ENCODE results near the gene TRIM66. TPM values are rescaled to one million over a fixed set of nuclear protein-coding genes. Genes with fewer than 3 reads are reported as not detected.

Gene TRIM66
- total RNA-seq, 4 donors from 2014 or later, result 11.7 to 19.7 (median 14.3) TPM

- H3K4me3 ChIP-seq, result no peak overlapping the region
- no peaks in the 10 kb centered on the region for H3K36me3 ChIP-seq
- H3K4me1 ChIP-seq, result no peaks in the 10 kb centered on the region
- no peak for DNase-seq
- WGBS, 2 donors (ENCODE audit: low coverage in 1 of 2), result 100% methylated on average over 1 of the region's 1 CpG
- intact Hi-C loops (cut with DNase I; ENCODE audit: low total_unique reads), result no loop called here
- in situ Hi-C loops (cut with MboI; ENCODE audit: low pct_ligation_motif_present in 1 of 4, low pct_unique_long_range_greater_than_20kb in 1 of 4, low sequenced_read_pairs in 3 of 4), result loop anchor here in 2 of 4 donors (25.0 kb wide), 2 partner anchors 212 to 237 kb away; no protein-coding TSS in a partner anchor
- no peaks in the 10 kb centered on the region for H3K27me3 ChIP-seq
- H3K9me3 ChIP-seq, result peaks cover 0 to 6% of the 10 kb centered on the region in 2 donors
- TF ChIP-seq POLR2A (IDR thresholded peaks at IDR 0.05) (no peak), POLR2AphosphoS5 (IDR thresholded peaks at IDR 0.05) (no peak), EP300 (IDR thresholded peaks at IDR 0.05; ENCODE audit: low read depth) (no peak), CTCF (IDR thresholded peaks at IDR 0.05) (no peak)
- H3K27ac ChIP-seq, result no peak overlapping the region
Measured at GRCh38 chr11:8574798-8575197, 107.7 kb downstream of the TRIM66 start.

- H3K4me3 ChIP-seq, result no peak overlapping the region
- in situ Hi-C loops (cut with MboI; ENCODE audit: low pct_ligation_motif_present in 1 of 4, low pct_unique_long_range_greater_than_20kb in 1 of 4, low sequenced_read_pairs in 3 of 4) (loop anchor here in 2 of 4 donors (25.0 kb wide), 2 partner anchors 211 to 236 kb away; no protein-coding TSS in a partner anchor), intact Hi-C loops (cut with DNase I; ENCODE audit: low total_unique reads) (no loop called here)
- no peak overlapping the region for H3K27ac ChIP-seq
- DNase-seq, result no peak
- no peaks in the 10 kb centered on the region for H3K36me3 ChIP-seq
- H3K4me1 ChIP-seq, result no peaks in the 10 kb centered on the region
- WGBS, 2 donors (ENCODE audit: low coverage in 1 of 2), result 68% methylated on average over 1 of the region's 1 CpG; no CpG with 5 or more reads in 1 of the 2 donors
- H3K27me3 ChIP-seq, result no peaks in the 10 kb centered on the region
- H3K9me3 ChIP-seq, result peaks cover 0 to 6% of the 10 kb centered on the region in 2 donors
- TF ChIP-seq POLR2AphosphoS5 (IDR thresholded peaks at IDR 0.05) (no peak), POLR2A (IDR thresholded peaks at IDR 0.05) (no peak), EP300 (IDR thresholded peaks at IDR 0.05; ENCODE audit: low read depth) (no peak), CTCF (IDR thresholded peaks at IDR 0.05) (no peak)
Measured at GRCh38 chr11:8573777-8574176, 108.7 kb downstream of the TRIM66 start.

- no peaks in the 10 kb centered on the region for H3K9me3 ChIP-seq
- no peak for DNase-seq
- H3K36me3 ChIP-seq, result no peaks in the 10 kb centered on the region
- no peak overlapping the region for H3K4me3 ChIP-seq
- no peaks in the 10 kb centered on the region for H3K27me3 ChIP-seq
- no peaks in the 10 kb centered on the region for H3K4me1 ChIP-seq
- WGBS, 2 donors (ENCODE audit: low coverage in 1 of 2), result 53 to 67% methylated on average over 2 of the region's 2 CpGs
- TF ChIP-seq POLR2AphosphoS5 (IDR thresholded peaks at IDR 0.05) (no peak), EP300 (IDR thresholded peaks at IDR 0.05; ENCODE audit: low read depth) (no peak), POLR2A (IDR thresholded peaks at IDR 0.05) (no peak), CTCF (IDR thresholded peaks at IDR 0.05) (no peak)
- in situ Hi-C loops (cut with MboI; ENCODE audit: low pct_ligation_motif_present in 1 of 4, low pct_unique_long_range_greater_than_20kb in 1 of 4, low sequenced_read_pairs in 3 of 4), result loop anchor here (10.0 to 25.0 kb wide), 6 partner anchors 205 to 373 kb away; no protein-coding TSS in a partner anchor
- intact Hi-C loops (cut with DNase I; ENCODE audit: low total_unique reads), result loop anchor here (2.0 kb wide), 1 partner anchor 343 kb away; no protein-coding TSS in a partner anchor
- no peak overlapping the region for H3K27ac ChIP-seq
Measured at GRCh38 chr11:8567602-8568198, 114.8 kb downstream of the TRIM66 start.

- intact Hi-C loops (cut with DNase I; ENCODE audit: low total_unique reads), result loop anchor here (2.0 kb wide), 1 partner anchor 342 kb away; no protein-coding TSS in a partner anchor
- TF ChIP-seq POLR2AphosphoS5 (IDR thresholded peaks at IDR 0.05) (no peak), POLR2A (IDR thresholded peaks at IDR 0.05) (no peak), EP300 (IDR thresholded peaks at IDR 0.05; ENCODE audit: low read depth) (no peak), CTCF (IDR thresholded peaks at IDR 0.05) (peak; percentile 62 to 78 (median 67))
- H3K4me1 ChIP-seq, result no peaks in the 10 kb centered on the region
- H3K4me3 ChIP-seq, result no peak overlapping the region
- DNase-seq, result peak; percentile 12
- no peaks in the 10 kb centered on the region for H3K27me3 ChIP-seq
- H3K27ac ChIP-seq, result no peak overlapping the region
- in situ Hi-C loops (cut with MboI; ENCODE audit: low pct_ligation_motif_present in 1 of 4, low pct_unique_long_range_greater_than_20kb in 1 of 4, low sequenced_read_pairs in 3 of 4), result loop anchor here (10.0 to 25.0 kb wide), 6 partner anchors 204 to 372 kb away; no protein-coding TSS in a partner anchor
- WGBS, 2 donors (ENCODE audit: low coverage in 1 of 2), result 32 to 41% methylated on average over 5 of the region's 5 CpGs
- no peaks in the 10 kb centered on the region for H3K9me3 ChIP-seq
- no peaks in the 10 kb centered on the region for H3K36me3 ChIP-seq
Measured at GRCh38 chr11:8566613-8567210, 115.8 kb downstream of the TRIM66 start.
